H1 (cell line): ENCODE measurements around the gene OR10P1. TPM values are rescaled to one million over a fixed set of nuclear protein-coding genes. Genes with fewer than 3 reads are reported as not detected.

Source experiments
- CTCF ChIA-PET: fragments of 300-600 bp; sonication (Branson Sonifier 250); formaldehyde crosslinking; loops from one replicate; lab custom pipeline; 2021; ENCODE audit not compliant: partially characterized antibody; lab: Charles Lee
- POLR2A ChIA-PET: fragments of 300-600 bp; sonication (Branson Sonifier 250); formaldehyde crosslinking; loops from one replicate; lab custom pipeline; 2021; ENCODE audit warnings: inconsistent platforms; ENCODE audit not compliant: partially characterized antibody; lab: Charles Lee
- DNase-seq, 2 experiments: peaks; one replicate each; pipeline versions ENCODE4 v3.0.0 to v3.0.0-alpha.2; 2010 to 2022; ENCODE audit warnings: low spot score in 2 of 2, low read depth in 1 of 2, mixed read lengths in 1 of 2
- FAIRE-seq: peaks from 2 replicates; lab custom pipeline; 2011; peaks lifted over from hg19 to GRCh38; lab: Jason Lieb, UNC
- H2AFZ ChIP-seq: 2 replicates; pipeline ENCODE4 v1.8.1; 2012; ENCODE audit warnings: low read length, inconsistent platforms
- H2AK5ac ChIP-seq: 2 replicates; pipeline ENCODE4 v1.6.1; 2013; ENCODE audit warnings: low read depth, low read length
- H2BK120ac ChIP-seq: replicated peaks from 2 replicates; pipeline ENCODE3; 2013; ENCODE audit warnings: low read depth, low read length, inconsistent platforms
- H2BK12ac ChIP-seq: 2 replicates; pipeline ENCODE4 v1.6.1; 2013; ENCODE audit warnings: low read depth, low read length
- H2BK15ac ChIP-seq: 2 replicates; pipeline ENCODE4 v1.6.1; 2013; ENCODE audit warnings: low read length
- H2BK20ac ChIP-seq: 2 replicates; pipeline ENCODE4 v1.6.1; 2013; ENCODE audit warnings: low read length
- H2BK5ac ChIP-seq: 2 replicates; pipeline ENCODE4 v1.6.1; 2013; ENCODE audit warnings: low read depth, low read length
- H3K14ac ChIP-seq: 2 replicates; pipeline ENCODE4 v1.6.1; 2013; ENCODE audit warnings: inconsistent platforms; ENCODE audit not compliant: insufficient read length
- H3K18ac ChIP-seq: 2 replicates; pipeline ENCODE4 v1.6.1; 2013; ENCODE audit warnings: low read length; ENCODE audit errors: extremely low read depth
- H3K23ac ChIP-seq: 2 replicates; pipeline ENCODE4 v1.6.1; 2013; ENCODE audit warnings: inconsistent platforms; ENCODE audit not compliant: insufficient read length
- H3K23me2 ChIP-seq: 2 replicates; pipeline ENCODE4 v1.6.1; 2013; ENCODE audit warnings: low read depth, low read length
- H3K27ac ChIP-seq: 2 replicates; pipeline ENCODE4 v1.6.1; 2011; ENCODE audit warnings: low read depth, low read length, inconsistent platforms
- H3K27me3 ChIP-seq, 4 experiments: replicated peaks in 1 of 4; 1 replicate in 1 of 4; 2 replicates in 3 of 4; pipeline versions ENCODE4 v1.6.1 to v1.8.1; 2011 to 2013; ENCODE audit warnings: low read length in 3 of 4, mild to moderate bottlenecking in 3 of 4, inconsistent platforms in 2 of 4, mixed read lengths in 2 of 4, moderate library complexity in 1 of 4; ENCODE audit not compliant: control insufficient read depth in 3 of 4, insufficient read depth in 3 of 4; ENCODE audit errors: extremely low read depth in 1 of 4
- H3K36me3 ChIP-seq, 4 experiments: 2 replicates each; pipeline versions ENCODE4 v1.6.1 to v1.8.1; 2011 to 2013; ENCODE audit warnings: mild to moderate bottlenecking in 4 of 4, low read length in 3 of 4, moderate library complexity in 2 of 4, control low read depth in 1 of 4, inconsistent platforms in 1 of 4; ENCODE audit not compliant: insufficient read depth in 4 of 4, control insufficient read depth in 2 of 4
- H3K4ac ChIP-seq: replicated peaks from 2 replicates; pipeline ENCODE3; 2013; ENCODE audit warnings: low read length, low read depth, mixed read lengths, inconsistent platforms; ENCODE audit not compliant: insufficient read length
- H3K4me1 ChIP-seq, 4 experiments: replicated peaks in 1 of 4; 1 replicate in 1 of 4; 2 replicates in 3 of 4; pipeline versions ENCODE4 v1.6.1 to v1.8.1; 2011 to 2013; ENCODE audit warnings: low read length in 3 of 4, inconsistent platforms in 2 of 4, mixed read lengths in 1 of 4; ENCODE audit not compliant: insufficient read depth in 4 of 4, control insufficient read depth in 3 of 4
- H3K4me2 ChIP-seq, 2 experiments: 2 replicates each; pipeline versions ENCODE4 v1.6.1 to v1.8.1; 2011 to 2013; ENCODE audit warnings: low read depth in 2 of 2, low read length in 2 of 2, control low read depth in 1 of 2, inconsistent platforms in 1 of 2, mild to moderate bottlenecking in 1 of 2; ENCODE audit not compliant: insufficient read depth in 1 of 2
- H3K4me3 ChIP-seq, 4 experiments: fragments of 200-600, 300-600 bp in 1 of 4; sonication (generic), shearing (Covaris generic), sonication (Bioruptor Twin) in 1 of 4; 2 replicates each; pipeline versions ENCODE4 v1.5.1 to v1.8.1; 2011 to 2016; ENCODE audit warnings: low read length in 4 of 4, low read depth in 3 of 4, control low read depth in 2 of 4, inconsistent platforms in 2 of 4, mild to moderate bottlenecking in 2 of 4, mixed read lengths in 1 of 4, moderate library complexity in 1 of 4; ENCODE audit not compliant: insufficient read depth in 2 of 4; ENCODE audit errors: extremely low read depth in 1 of 4
- H3K56ac ChIP-seq: replicated peaks from 2 replicates; pipeline ENCODE3; 2013; ENCODE audit warnings: low read depth, mild to moderate bottlenecking, mixed read lengths, low read length, inconsistent platforms; ENCODE audit not compliant: insufficient read length
- H3K79me1 ChIP-seq: 2 replicates; pipeline ENCODE4 v1.6.1; 2013; ENCODE audit warnings: low read depth, low read length, control low read depth
- H3K79me2 ChIP-seq, 2 experiments: 2 replicates each; pipeline versions ENCODE4 v1.6.1 to v1.8.1; 2012 to 2013; ENCODE audit warnings: low read length in 2 of 2, mild to moderate bottlenecking in 2 of 2, inconsistent platforms in 1 of 2; ENCODE audit not compliant: insufficient read depth in 2 of 2, control insufficient read depth in 1 of 2
- H3K9ac ChIP-seq, 4 experiments: replicated peaks in 1 of 4; 1 replicate in 1 of 4; 2 replicates in 3 of 4; pipeline versions ENCODE4 v1.6.1 to v1.8.1; 2011 to 2013; ENCODE audit warnings: low read depth in 3 of 4, low read length in 3 of 4, control low read depth in 2 of 4, mild to moderate bottlenecking in 2 of 4, moderate library complexity in 2 of 4, inconsistent platforms in 1 of 4; ENCODE audit errors: extremely low read depth in 1 of 4
- H3K9me3 ChIP-seq, 2 experiments: 2 replicates each; pipeline versions ENCODE4 v1.6.1 to v1.8.1; 2012 to 2013; ENCODE audit warnings: mild to moderate bottlenecking in 2 of 2, moderate library complexity in 2 of 2, control low read depth in 1 of 2, inconsistent platforms in 1 of 2, low read depth in 1 of 2, low read length in 1 of 2, mixed read lengths in 1 of 2; ENCODE audit not compliant: insufficient read depth in 2 of 2
- H4K20me1 ChIP-seq, 2 experiments: replicated peaks in 1 of 2; 2 replicates each; pipeline versions ENCODE3 to v1.8.1; 2011 to 2013; ENCODE audit warnings: inconsistent platforms in 2 of 2, low read length in 2 of 2, mild to moderate bottlenecking in 1 of 2; ENCODE audit not compliant: insufficient read depth in 2 of 2, control insufficient read depth in 1 of 2
- H4K5ac ChIP-seq: 2 replicates; pipeline ENCODE4 v1.6.1; 2013; ENCODE audit warnings: low read length, low read depth, mixed read lengths, inconsistent platforms; ENCODE audit not compliant: insufficient read length
- H4K8ac ChIP-seq: 2 replicates; pipeline ENCODE4 v1.8.0; 2013; ENCODE audit warnings: mild to moderate bottlenecking, moderate library complexity, low read length, inconsistent platforms; ENCODE audit not compliant: insufficient read depth; ENCODE audit errors: extremely low read depth
- H4K91ac ChIP-seq: replicated peaks from 2 replicates; pipeline ENCODE3; 2013; ENCODE audit warnings: low read length, mixed read lengths, inconsistent platforms; ENCODE audit not compliant: insufficient read length
- ASH2L ChIP-seq: fragments of 200-600, 300-600 bp; sonication (generic); IDR thresholded peaks from one replicate; pipeline ENCODE4 v1.7.1; 2017; ENCODE audit warnings: low read length
- ATF3 ChIP-seq: IDR thresholded peaks from 2 replicates; pipeline ENCODE4 v1.6.1; 2011; ENCODE audit warnings: low read depth, mild to moderate bottlenecking, low read length; ENCODE audit not compliant: insufficient read depth
- BCL11A ChIP-seq, 2 experiments: IDR thresholded peaks; one replicate each; pipeline ENCODE4 v1.6.1; 2011; ENCODE audit warnings: low read depth in 2 of 2, low read length in 2 of 2, mild to moderate bottlenecking in 2 of 2
- CEBPB ChIP-seq: IDR thresholded peaks from 2 replicates; pipeline ENCODE4 v1.6.1; 2012; ENCODE audit warnings: low read depth, low read length
- CHD2 ChIP-seq: IDR thresholded peaks from 2 replicates; pipeline ENCODE4 v1.6.1; 2012; ENCODE audit warnings: low read length, improper control_type of control experiment
- GTF2F1 ChIP-seq: IDR thresholded peaks from 2 replicates; pipeline ENCODE4 v1.6.1; 2012; ENCODE audit warnings: low read depth, low read length, improper control_type of control experiment, borderline replicate concordance
- POLR2AphosphoS5 ChIP-seq: IDR thresholded peaks from 2 replicates; pipeline ENCODE4 v1.6.1; 2011; ENCODE audit warnings: low read depth, low read length
- RXRA ChIP-seq: IDR thresholded peaks from 2 replicates; pipeline ENCODE4 v1.6.1; 2011; ENCODE audit warnings: low read depth, mild to moderate bottlenecking, low read length, moderate library complexity; ENCODE audit not compliant: insufficient read depth
- SAP30 ChIP-seq: fragments of 300-600 bp; sonication (generic); IDR thresholded peaks from 2 replicates; pipeline ENCODE4 v1.7.1; 2012; ENCODE audit warnings: low read length, moderate library complexity, mild to moderate bottlenecking, inconsistent platforms; ENCODE audit not compliant: insufficient read depth, insufficient replicate concordance
- SP2 ChIP-seq: IDR thresholded peaks from 2 replicates; pipeline ENCODE4 v1.6.1; 2012; ENCODE audit warnings: mild to moderate bottlenecking, low read length, inconsistent platforms
- USF2 ChIP-seq: IDR thresholded peaks from 2 replicates; pipeline ENCODE4 v1.6.1; 2011; ENCODE audit warnings: low read length, improper control_type of control experiment
- ZNF274 ChIP-seq: IDR thresholded peaks from 2 replicates; pipeline ENCODE4 v1.7.0; 2012; ENCODE audit warnings: low read length, borderline replicate concordance; ENCODE audit errors: extremely low read depth
- WGBS, 2 experiments: shearing (Covaris generic) in 1 of 2; methylation state at CpG; one replicate each; pipeline versions ENCODE4 v1.1.6 to v1.1.7; 2013 to 2015; ENCODE audit warnings: low lambda C conversion rate in 2 of 2, mixed read lengths in 2 of 2, inconsistent platforms in 1 of 2, low coverage in 1 of 2, missing lambda C conversion rate in 1 of 2; ENCODE audit not compliant: insufficient replicate concordance in 2 of 2, insufficient coverage in 1 of 2, insufficient read length in 1 of 2; ENCODE audit errors: extremely low coverage in 1 of 2, missing lambda C conversion rate in 1 of 2; 5-methylcytosine and 5-hydroxymethylcytosine counted together
- polyA plus RNA-seq, 7 experiments: library from polyadenylated mRNA; depleted of rRNA in 3 of 7; stranded (reverse) in 5 of 7; unstranded in 2 of 7; fragments of >200 nt in 5 of 7; fragments of 200-250 nt in 2 of 7; gene quantifications; 1 replicate in 5 of 7; 2 replicates in 1 of 7; 4 replicates in 1 of 7; pipeline versions ENCODE4 v1.2.1 to v1.2.3, GENCODE V29; 2011 to 2013; ENCODE audit warnings: missing spikeins in 2 of 7, mixed read lengths in 2 of 7
- total RNA-seq: library from RNA; stranded (reverse); fragmentation: NEBNext Ultra II Directional; extraction: Animal tissue kit (Norgen Biotek cat#: 25700); gene quantifications from 2 replicates; pipeline ENCODE4 v1.2.1, GENCODE V29; 2021

The OR10P1 gene
- total and polyA plus RNA-seq, 2 of the 8 experiments (the other 6 are each of a cell fraction or from before 2014, with no cell fraction given), result not detected

GRCh38 chr12:55684761-55685370, 48.2 kb downstream of the OR10P1 start:
- no peak overlapping the region for H2BK120ac ChIP-seq
- H3K23ac ChIP-seq, result no peak overlapping the region
- no peak overlapping the region for H2BK15ac ChIP-seq
- H4K8ac ChIP-seq, result no peak overlapping the region
- H3K36me3 ChIP-seq, result peaks cover 0 to 17% (median 6%) of the 10 kb centered on the region in 4 experiments; a peak in 5 of 8 replicates
- H2BK12ac ChIP-seq, result no peak overlapping the region
- no peaks in the 10 kb centered on the region for H3K9me3 ChIP-seq
- H3K18ac ChIP-seq, result no peak overlapping the region
- no peak overlapping the region for H4K5ac ChIP-seq
- H4K20me1 ChIP-seq, result peaks cover 0 to 2% of the 10 kb centered on the region in 2 experiments
- no peak overlapping the region for H3K14ac ChIP-seq
- H3K79me2 ChIP-seq, result no peaks in the 10 kb centered on the region
- FAIRE-seq (no peak), DNase-seq (no peak)
- peaks cover 0 to 12% (median 5%) of the 10 kb centered on the region in 4 experiments; a peak in 4 of 7 replicates for H3K4me1 ChIP-seq
- POLR2A ChIA-PET, result interaction anchor here (0.6 to 2.4 kb wide), 4 partner anchors 8 to 22 kb away, joined by 3 to 10 read pairs (median 6); partner anchors contain the start of gene ITGA7
- no peak overlapping the region for H2AFZ ChIP-seq
- no peak overlapping the region for H3K4ac ChIP-seq
- no peaks in the 10 kb centered on the region for H3K23me2 ChIP-seq
- no peak overlapping the region for H2BK20ac ChIP-seq
- H2AK5ac ChIP-seq, result no peak overlapping the region
- H3K56ac ChIP-seq, result no peak overlapping the region
- H4K91ac ChIP-seq, result no peak overlapping the region
- CTCF ChIA-PET, result interaction anchor here (1.9 to 4.9 kb wide), 2 partner anchors 21 to 54 kb away, joined by 8 to 34 read pairs; partner anchors contain the start of gene ITGA7
- H3K9ac ChIP-seq, result no peak overlapping the region
- H3K4me3 ChIP-seq, result no peak overlapping the region
- no peak overlapping the region for H3K4me2 ChIP-seq
- H3K79me1 ChIP-seq, result no peaks in the 10 kb centered on the region
- H3K27me3 ChIP-seq, result no peaks in the 10 kb centered on the region
- no peak overlapping the region for H2BK5ac ChIP-seq
- WGBS, 2 experiments, result 95% methylated on average over 18 of the region's 20 CpGs; no CpG with 5 or more reads in 1 of the 2 experiments
- no peak overlapping the region for H3K27ac ChIP-seq
- TF ChIP-seq SP2, result no peak
- TF ChIP-seq POLR2AphosphoS5, result no peak
- TF ChIP-seq ATF3, result no peak
- TF ChIP-seq GTF2F1, result no peak
- TF ChIP-seq RXRA, result no peak
- no peak for TF ChIP-seq CEBPB
- TF ChIP-seq SAP30, result no peak
- TF ChIP-seq ASH2L, result no peak
- TF ChIP-seq USF2, result no peak
- no peak for TF ChIP-seq ZNF274
- no peak for TF ChIP-seq BCL11A (IDR thresholded peaks at IDR 0.05; ENCODE audit: low read depth in 2 of 2, low read length in 2 of 2)
- TF ChIP-seq CHD2, result no peak
